ENCODE data around the gene UBLCP1. TPM values are rescaled to one million over a fixed set of nuclear protein-coding genes. Genes with fewer than 3 reads are reported as not detected.

The UBLCP1 gene
- total RNA-seq, 1 donor from 2014 or later, result 15.0 TPM

- Histone ChIP-seq H3K4me3 (no peak overlapping the region), H3K9me3 (no peaks in the 10 kb centered on the region), H3K27me3 (no peaks in the 10 kb centered on the region), H3K4me1 (no peaks in the 10 kb centered on the region), H3K27ac (no peak overlapping the region), H3K36me3 (no peaks in the 10 kb centered on the region)
- intact Hi-C loops (cut with DNase I), result no loop called here
- DNase-seq (ENCODE audit: extremely low spot score in 2 of 2), result no peak
- no peak for TF ChIP-seq POLR2A (IDR thresholded peaks at IDR 0.05)
These were observed 50.1 kb downstream of the UBLCP1 start for GRCh38 chr5:159313197-159313596.

- no peaks in the 10 kb centered on the region for H3K4me1 ChIP-seq
- H3K4me3 ChIP-seq, result no peak overlapping the region
- H3K27ac ChIP-seq, result no peak overlapping the region
- H3K27me3 ChIP-seq, result no peaks in the 10 kb centered on the region
- TF ChIP-seq POLR2A (IDR thresholded peaks at IDR 0.05) (no peak), CTCF (IDR thresholded peaks at IDR 0.05) (peak in 2 of 3 experiments; percentile 6 to 32)
- H3K36me3 ChIP-seq, result no peaks in the 10 kb centered on the region
- H3K9me3 ChIP-seq, result no peaks in the 10 kb centered on the region
- no peak for DNase-seq (ENCODE audit: extremely low spot score in 2 of 2)
- intact Hi-C loops (cut with DNase I), result no loop called here
These were observed 53.7 kb downstream of the UBLCP1 start for GRCh38 chr5:159316519-159317383.

- Histone ChIP-seq H3K27me3 (no peaks in the 10 kb centered on the region), H3K9me3 (no peaks in the 10 kb centered on the region), H3K36me3 (no peaks in the 10 kb centered on the region), H3K4me1 (no peaks in the 10 kb centered on the region), H3K4me3 (no peak overlapping the region), H3K27ac (no peak overlapping the region)
- DNase-seq (ENCODE audit: extremely low spot score in 2 of 2), result no peak
- intact Hi-C loops (cut with DNase I), result no loop called here
- TF ChIP-seq POLR2A (IDR thresholded peaks at IDR 0.05) (no peak), POLR2AphosphoS5 (IDR thresholded peaks at IDR 0.05; ENCODE audit: insufficient read depth in 1 of 2, low read depth in 1 of 2) (no peak), CTCF (IDR thresholded peaks at IDR 0.05) (no peak)
These were observed 54.8 kb downstream of the UBLCP1 start for GRCh38 chr5:159317849-159318248.

- intact Hi-C loops (cut with DNase I), result no loop called here
- Histone ChIP-seq H3K27ac (no peak overlapping the region), H3K4me3 (no peak overlapping the region), H3K4me1 (no peaks in the 10 kb centered on the region), H3K27me3 (no peaks in the 10 kb centered on the region), H3K36me3 (no peaks in the 10 kb centered on the region), H3K9me3 (no peaks in the 10 kb centered on the region)
- no peak for TF ChIP-seq POLR2AphosphoS5 (IDR thresholded peaks at IDR 0.05; ENCODE audit: insufficient read depth in 1 of 2, low read depth in 1 of 2)
- no peak for TF ChIP-seq POLR2A (IDR thresholded peaks at IDR 0.05)
- TF ChIP-seq CTCF (IDR thresholded peaks at IDR 0.05), result no peak
- no peak for DNase-seq (ENCODE audit: extremely low spot score in 2 of 2)
These were observed 55.4 kb downstream of the UBLCP1 start for GRCh38 chr5:159318448-159318847.

- H3K27ac ChIP-seq, result no peak overlapping the region
- no peaks in the 10 kb centered on the region for H3K4me1 ChIP-seq
- no peaks in the 10 kb centered on the region for H3K9me3 ChIP-seq
- no peak overlapping the region for H3K4me3 ChIP-seq
- H3K36me3 ChIP-seq, result no peaks in the 10 kb centered on the region
- intact Hi-C loops (cut with DNase I), result no loop called here
- TF ChIP-seq POLR2A (IDR thresholded peaks at IDR 0.05) (no peak), POLR2AphosphoS5 (IDR thresholded peaks at IDR 0.05; ENCODE audit: insufficient read depth in 1 of 2, low read depth in 1 of 2) (no peak), CTCF (IDR thresholded peaks at IDR 0.05) (no peak)
- H3K27me3 ChIP-seq, result no peaks in the 10 kb centered on the region
- no peak for DNase-seq (ENCODE audit: extremely low spot score in 2 of 2)
These were observed 56.3 kb downstream of the UBLCP1 start for GRCh38 chr5:159319363-159319762.

Data from vagina (tissue), 2 donors.